ENCODE data around the gene ST13. TPM values are rescaled to one million over a fixed set of nuclear protein-coding genes. Genes with fewer than 3 reads are reported as not detected.
"Not testable (repeated sequence)": the region's sequence is repeated elsewhere in the genome, so short reads cannot be mapped to it uniquely, and the experiment has no call there.

ST13 gene
- total RNA-seq, 4 donors from 2014 or later, result 39.6 to 113 (median 79.7) TPM

GRCh38 chr22:40826984-40827741 is 29.3 kb downstream of the ST13 start:
- H3K9me3 ChIP-seq, result no peaks in the 10 kb centered on the region
- in situ Hi-C loops (cut with MboI; ENCODE audit: low pct_ligation_motif_present in 1 of 4, low pct_unique_long_range_greater_than_20kb in 1 of 4, low sequenced_read_pairs in 3 of 4) (no loop called here), intact Hi-C loops (cut with DNase I; ENCODE audit: low total_unique reads) (no loop called here)
- no peak overlapping the region for H3K4me3 ChIP-seq
- 64 to 77% methylated on average over 7 of the region's 7 CpGs for WGBS, 2 donors (ENCODE audit: low coverage in 1 of 2)
- peaks cover 0 to 70% (median 25%) of the 10 kb centered on the region in 4 donors for H3K36me3 ChIP-seq
- H3K4me1 ChIP-seq, result no peaks in the 10 kb centered on the region
- DNase-seq, result no peak
- H3K27ac ChIP-seq, result no peak overlapping the region
- TF ChIP-seq CTCF (IDR thresholded peaks at IDR 0.05) (no peak), POLR2AphosphoS5 (IDR thresholded peaks at IDR 0.05) (no peak), POLR2A (IDR thresholded peaks at IDR 0.05) (no peak), EP300 (IDR thresholded peaks at IDR 0.05; ENCODE audit: low read depth) (no peak)
- no peaks in the 10 kb centered on the region for H3K27me3 ChIP-seq

- in situ Hi-C loops (cut with MboI; ENCODE audit: low pct_ligation_motif_present in 1 of 4, low pct_unique_long_range_greater_than_20kb in 1 of 4, low sequenced_read_pairs in 3 of 4); DNase-seq; H3K4me1 ChIP-seq; H3K27ac ChIP-seq; H3K9me3 ChIP-seq; intact Hi-C loops (cut with DNase I; ENCODE audit: low total_unique reads); H3K4me3 ChIP-seq; H3K27me3 ChIP-seq: not testable (repeated sequence)
- 95% methylated on average over 2 of the region's 2 CpGs; no CpG with 5 or more reads in 1 of the 2 donors for WGBS, 2 donors (ENCODE audit: low coverage in 1 of 2)
- H3K36me3 ChIP-seq, result peaks cover 0 to 61% (median 20%) of the 10 kb centered on the region in 4 donors
Measured at GRCh38 chr22:40826292-40826691, 30.1 kb downstream of the ST13 start.

GRCh38 chr22:40823426-40823825 is 33.0 kb downstream of the ST13 start:
- H3K27me3 ChIP-seq, result no peaks in the 10 kb centered on the region
- no peak overlapping the region for H3K4me3 ChIP-seq
- in situ Hi-C loops (cut with MboI; ENCODE audit: low pct_ligation_motif_present in 1 of 4, low pct_unique_long_range_greater_than_20kb in 1 of 4, low sequenced_read_pairs in 3 of 4) (no loop called here), intact Hi-C loops (cut with DNase I; ENCODE audit: low total_unique reads) (no loop called here)
- no peak for DNase-seq
- no peak overlapping the region for H3K27ac ChIP-seq
- no peaks in the 10 kb centered on the region for H3K9me3 ChIP-seq
- H3K36me3 ChIP-seq, result peaks cover 0 to 38% (median 8%) of the 10 kb centered on the region in 4 donors
- H3K4me1 ChIP-seq, result peaks cover 4 to 10% (median 8%) of the 10 kb centered on the region in 4 donors
- no peak for TF ChIP-seq POLR2AphosphoS5 (IDR thresholded peaks at IDR 0.05)
- no peak for TF ChIP-seq CTCF (IDR thresholded peaks at IDR 0.05)
- no peak for TF ChIP-seq POLR2A (IDR thresholded peaks at IDR 0.05)
- no peak for TF ChIP-seq EP300 (IDR thresholded peaks at IDR 0.05; ENCODE audit: low read depth)
- 65 to 80% methylated on average over 1 of the region's 1 CpG for WGBS, 2 donors (ENCODE audit: low coverage in 1 of 2)

- no peak for DNase-seq
- Histone ChIP-seq H3K27ac (peak overlapping the region; percentile 80 to 88 (median 84)), H3K36me3 (peaks cover 0 to 11% (median 5%) of the 10 kb centered on the region in 4 donors), H3K4me3 (peak overlapping the region; percentile 67 to 97 (median 81)), H3K27me3 (no peaks in the 10 kb centered on the region), H3K9me3 (no peaks in the 10 kb centered on the region), H3K4me1 (peaks cover 10 to 24% (median 22%) of the 10 kb centered on the region in 4 donors)
- in situ Hi-C loops (cut with MboI; ENCODE audit: low pct_ligation_motif_present in 1 of 4, low pct_unique_long_range_greater_than_20kb in 1 of 4, low sequenced_read_pairs in 3 of 4), result no loop called here
- no peak for TF ChIP-seq POLR2AphosphoS5 (IDR thresholded peaks at IDR 0.05)
- no peak for TF ChIP-seq EP300 (IDR thresholded peaks at IDR 0.05; ENCODE audit: low read depth)
- no peak for TF ChIP-seq POLR2A (IDR thresholded peaks at IDR 0.05)
- TF ChIP-seq CTCF (IDR thresholded peaks at IDR 0.05), result no peak
- WGBS, 2 donors (ENCODE audit: low coverage in 1 of 2), result 6 to 10% methylated on average over 2 to 4 of the region's 4 CpGs
- intact Hi-C loops (cut with DNase I; ENCODE audit: low total_unique reads), result no loop called here
Measured at GRCh38 chr22:40819599-40820140, 36.8 kb downstream of the ST13 start.

All from transverse colon (tissue), 4 donors.